ENCODE data around the gene KCNJ6. TPM values are rescaled to one million over a fixed set of nuclear protein-coding genes. Genes with fewer than 3 reads are reported as not detected.
"Not testable (repeated sequence)": the region's sequence is repeated elsewhere in the genome, so short reads cannot be mapped to it uniquely, and the experiment has no call there.

Gene KCNJ6
- total and polyA plus RNA-seq, 5 donors: 0.03 TPM; not detected in 4

- H3K4me3 ChIP-seq (ENCODE audit: low read length): no peak overlapping the region
- ATAC-seq: no peak
- WGBS: 87% methylated on average over 10 of the region's 10 CpGs
- H3K27me3 ChIP-seq (ENCODE audit: control insufficient read depth, insufficient read depth): no peaks in the 10 kb centered on the region
- no peak for DNase-seq
- H3K27ac ChIP-seq (ENCODE audit: low read length): no peak overlapping the region
- no peaks in the 10 kb centered on the region for H3K4me1 ChIP-seq (ENCODE audit: control insufficient read depth, insufficient read depth, low read length)
- no peaks in the 10 kb centered on the region for H3K9me3 ChIP-seq (ENCODE audit: control insufficient read depth, low read length)
- intact Hi-C loops (cut with DNase I): no loop called here
These were observed 181.4 kb downstream of the KCNJ6 start for GRCh38 chr21:37734846-37735245.

GRCh38 chr21:37732927-37733326 lies 183.3 kb downstream of the KCNJ6 start:
- H3K4me3 ChIP-seq (ENCODE audit: low read length): no peak overlapping the region
- no peaks in the 10 kb centered on the region for H3K9me3 ChIP-seq (ENCODE audit: control insufficient read depth, low read length)
- intact Hi-C loops (cut with DNase I): no loop called here
- no peak overlapping the region for H3K27ac ChIP-seq (ENCODE audit: low read length)
- no peaks in the 10 kb centered on the region for H3K4me1 ChIP-seq (ENCODE audit: control insufficient read depth, insufficient read depth, low read length)
- ATAC-seq (no peak), DNase-seq (no peak)
- 78% methylated on average over 4 of the region's 4 CpGs for WGBS
- no peaks in the 10 kb centered on the region for H3K27me3 ChIP-seq (ENCODE audit: control insufficient read depth, insufficient read depth)

GRCh38 chr21:37724201-37724600 lies 192.1 kb downstream of the KCNJ6 start:
- no peak for ATAC-seq
- Histone ChIP-seq H3K27ac (ENCODE audit: low read length) (no peak overlapping the region), H3K4me3 (ENCODE audit: low read length) (no peak overlapping the region), H3K9me3 (ENCODE audit: control insufficient read depth, low read length) (no peaks in the 10 kb centered on the region), H3K27me3 (ENCODE audit: control insufficient read depth, insufficient read depth) (no peaks in the 10 kb centered on the region), H3K4me1 (ENCODE audit: control insufficient read depth, insufficient read depth, low read length) (no peaks in the 10 kb centered on the region)
- intact Hi-C loops (cut with DNase I): no loop called here
- 77% methylated on average over 6 of the region's 6 CpGs for WGBS
- DNase-seq: no peak

GRCh38 chr21:37717534-37717933 lies 198.7 kb downstream of the KCNJ6 start:
- no peak for ATAC-seq
- intact Hi-C loops (cut with DNase I): loop anchor here in 3 of 4 donors (10.0 kb wide), 1 partner anchor 197 kb away; the partner anchor contains the start of gene KCNJ6 (in 3 of the 3)
- H3K27me3 ChIP-seq (ENCODE audit: control insufficient read depth, insufficient read depth): no peaks in the 10 kb centered on the region
- H3K4me1 ChIP-seq (ENCODE audit: control insufficient read depth, insufficient read depth, low read length): no peaks in the 10 kb centered on the region
- 88% methylated on average over 4 of the region's 4 CpGs for WGBS
- no peak for DNase-seq
- no peaks in the 10 kb centered on the region for H3K9me3 ChIP-seq (ENCODE audit: control insufficient read depth, low read length)
- H3K27ac ChIP-seq (ENCODE audit: low read length): no peak overlapping the region
- no peak overlapping the region for H3K4me3 ChIP-seq (ENCODE audit: low read length)

GRCh38 chr21:37712569-37712934 lies 203.7 kb downstream of the KCNJ6 start:
- H3K4me1 ChIP-seq (ENCODE audit: control insufficient read depth, insufficient read depth, low read length); H3K9me3 ChIP-seq (ENCODE audit: control insufficient read depth, low read length); DNase-seq; H3K4me3 ChIP-seq (ENCODE audit: low read length); H3K27me3 ChIP-seq (ENCODE audit: control insufficient read depth, insufficient read depth); H3K27ac ChIP-seq (ENCODE audit: low read length); ATAC-seq: not testable (repeated sequence)
- intact Hi-C loops (cut with DNase I): loop anchor here in 3 of 4 donors (5.0 to 10.0 kb wide), 2 partner anchors 202 to 415 kb away; partner anchors contain the start of gene KCNJ6 (in 3 of the 3)

- ATAC-seq (peak; percentile 80 to 83), DNase-seq (peak; percentile 63 to 82 (median 76))
- no peaks in the 10 kb centered on the region for H3K27me3 ChIP-seq (ENCODE audit: control insufficient read depth, insufficient read depth)
- intact Hi-C loops (cut with DNase I): loop anchor here in 3 of 4 donors (5.0 to 10.0 kb wide), 2 partner anchors 203 to 415 kb away; partner anchors contain the start of gene KCNJ6 (in 3 of the 3)
- WGBS: 41% methylated on average over 3 of the region's 3 CpGs
- no peak overlapping the region for H3K4me3 ChIP-seq (ENCODE audit: low read length)
- H3K9me3 ChIP-seq (ENCODE audit: control insufficient read depth, low read length): no peaks in the 10 kb centered on the region
- no peak overlapping the region for H3K27ac ChIP-seq (ENCODE audit: low read length)
- peaks cover 2% of the 10 kb centered on the region for H3K4me1 ChIP-seq (ENCODE audit: control insufficient read depth, insufficient read depth, low read length)
These were observed 204.3 kb downstream of the KCNJ6 start for GRCh38 chr21:37711836-37712568.

GRCh38 chr21:37711286-37711829 lies 204.9 kb downstream of the KCNJ6 start:
- Histone ChIP-seq H3K27me3 (ENCODE audit: control insufficient read depth, insufficient read depth) (no peaks in the 10 kb centered on the region), H3K27ac (ENCODE audit: low read length) (peak overlapping the region; percentile 62), H3K9me3 (ENCODE audit: control insufficient read depth, low read length) (no peaks in the 10 kb centered on the region), H3K4me1 (ENCODE audit: control insufficient read depth, insufficient read depth, low read length) (peaks cover 2% of the 10 kb centered on the region), H3K4me3 (ENCODE audit: low read length) (no peak overlapping the region)
- ATAC-seq: peak in 1 of 2 donors; percentile 36
- DNase-seq: no peak
- intact Hi-C loops (cut with DNase I): loop anchor here in 3 of 4 donors (5.0 to 10.0 kb wide), 2 partner anchors 203 to 416 kb away; partner anchors contain the start of gene KCNJ6 (in 3 of the 3)
- WGBS: 59% methylated on average over 9 of the region's 9 CpGs

- Histone ChIP-seq H3K27me3 (ENCODE audit: control insufficient read depth, insufficient read depth) (no peaks in the 10 kb centered on the region), H3K4me3 (ENCODE audit: low read length) (no peak overlapping the region), H3K9me3 (ENCODE audit: control insufficient read depth, low read length) (no peaks in the 10 kb centered on the region), H3K4me1 (ENCODE audit: control insufficient read depth, insufficient read depth, low read length) (peaks cover 2% of the 10 kb centered on the region), H3K27ac (ENCODE audit: low read length) (peak overlapping the region; percentile 79)
- 37% methylated on average over 24 of the region's 24 CpGs for WGBS
- peak in 1 of 3 donors; percentile 27 for DNase-seq
- ATAC-seq: peak; percentile 52 to 78
- intact Hi-C loops (cut with DNase I): loop anchor here in 3 of 4 donors (5.0 to 10.0 kb wide), 2 partner anchors 204 to 417 kb away; partner anchors contain the start of gene KCNJ6 (in 3 of the 3)
These were observed 205.5 kb downstream of the KCNJ6 start for GRCh38 chr21:37710546-37711285.

GRCh38 chr21:37704751-37705150 lies 211.5 kb downstream of the KCNJ6 start:
- 69% methylated on average over 2 of the region's 2 CpGs for WGBS
- Histone ChIP-seq H3K27ac (ENCODE audit: low read length) (no peak overlapping the region), H3K27me3 (ENCODE audit: control insufficient read depth, insufficient read depth) (no peaks in the 10 kb centered on the region), H3K4me1 (ENCODE audit: control insufficient read depth, insufficient read depth, low read length) (no peaks in the 10 kb centered on the region), H3K9me3 (ENCODE audit: control insufficient read depth, low read length) (no peaks in the 10 kb centered on the region), H3K4me3 (ENCODE audit: low read length) (no peak overlapping the region)
- ATAC-seq (peak in 1 of 2 donors; percentile 32), DNase-seq (no peak)
- intact Hi-C loops (cut with DNase I): loop anchor here in 3 of 4 donors (10.0 kb wide), 2 partner anchors 420 to 650 kb away; no protein-coding TSS in a partner anchor

GRCh38 chr21:37702241-37702640 lies 214.0 kb downstream of the KCNJ6 start:
- 87% methylated on average over 7 of the region's 7 CpGs for WGBS
- Histone ChIP-seq H3K4me1 (ENCODE audit: control insufficient read depth, insufficient read depth, low read length) (no peaks in the 10 kb centered on the region), H3K27me3 (ENCODE audit: control insufficient read depth, insufficient read depth) (no peaks in the 10 kb centered on the region), H3K9me3 (ENCODE audit: control insufficient read depth, low read length) (no peaks in the 10 kb centered on the region), H3K4me3 (ENCODE audit: low read length) (no peak overlapping the region), H3K27ac (ENCODE audit: low read length) (no peak overlapping the region)
- DNase-seq (no peak), ATAC-seq (no peak)
- intact Hi-C loops (cut with DNase I): loop anchor here in 3 of 4 donors (10.0 kb wide), 2 partner anchors 423 to 653 kb away; no protein-coding TSS in a partner anchor

All from right cardiac atrium (tissue), 5 donors.